GM18507 (cell line): Measurements from ENCODE around the gene CFLAR.
"Not testable (repeated sequence)": the region's sequence is repeated elsewhere in the genome, so short reads cannot be mapped to it uniquely, and the experiment has no call there.

Experiments used
- DNase-seq: peaks from one replicate; pipeline ENCODE4 v3.0.0; 2011; ENCODE audit warnings: low read depth; ENCODE audit not compliant: insufficient read length; ENCODE audit errors: extremely low spot score
- FAIRE-seq: peaks from 2 replicates; lab custom pipeline; 2011; peaks lifted over from hg19 to GRCh38; lab: Jason Lieb, UNC

The CFLAR gene

DNA sequence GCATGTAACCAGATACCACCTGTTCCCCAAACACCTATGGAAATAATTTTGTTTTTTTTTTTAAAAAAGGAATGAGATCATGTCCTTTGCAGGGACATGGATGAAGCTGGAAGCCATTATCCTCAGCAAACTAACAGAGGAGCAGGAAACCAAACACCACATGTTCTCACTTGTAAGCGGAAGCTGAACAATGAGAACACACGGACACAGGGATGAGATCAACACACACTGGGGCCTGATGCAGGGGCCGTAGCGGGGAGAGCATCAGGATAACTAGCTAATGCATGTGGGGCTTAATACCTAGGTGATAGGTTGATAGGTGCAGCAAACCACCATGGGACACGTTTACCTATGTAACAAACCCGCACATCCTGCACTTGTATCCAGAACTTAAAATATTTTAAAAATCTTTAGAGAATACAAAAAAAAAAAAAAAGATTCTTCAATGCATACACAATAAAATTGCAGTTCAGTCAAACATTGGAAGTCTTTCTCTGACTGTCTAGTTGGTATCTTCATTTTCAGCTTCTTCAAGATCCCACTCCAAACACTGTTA lies 55.4 kb downstream of the CFLAR start:
- no peak for DNase-seq

GRCh38 chr2:201172279-201172678 lies 56.3 kb downstream of the CFLAR start:
- DNase-seq: no peak
- FAIRE-seq: no peak

More for the DNA sequence above, 55.4 kb downstream of the CFLAR start:
- FAIRE-seq: no peak

DNA sequence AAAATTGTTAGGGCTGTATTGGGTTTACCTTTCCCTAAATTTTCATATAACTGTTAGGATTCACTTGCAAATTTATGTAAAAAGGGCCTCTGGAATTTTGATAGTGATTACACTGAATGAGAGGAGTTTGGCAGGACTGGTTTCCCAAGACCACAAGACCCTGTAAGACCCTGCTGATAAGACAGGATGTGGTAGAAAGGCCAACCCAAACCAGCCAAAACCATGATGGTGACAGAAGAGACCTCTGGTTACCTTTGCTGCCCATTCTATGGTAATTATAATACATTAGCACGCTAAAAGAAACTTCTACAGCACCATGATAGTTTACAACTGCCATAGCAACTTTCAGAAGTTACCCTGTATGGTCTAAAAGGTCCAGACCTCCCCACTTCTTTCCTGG lies 58.7 kb downstream of the CFLAR start:
- DNase-seq (no peak), FAIRE-seq (no peak)

- DNase-seq (no peak), FAIRE-seq (no peak)
Measured at GRCh38 chr2:201176081-201176481, 60.1 kb downstream of the CFLAR start.

GRCh38 chr2:201180010-201180409 lies 64.0 kb downstream of the CFLAR start:
- DNase-seq (no peak), FAIRE-seq (no peak)

DNA sequence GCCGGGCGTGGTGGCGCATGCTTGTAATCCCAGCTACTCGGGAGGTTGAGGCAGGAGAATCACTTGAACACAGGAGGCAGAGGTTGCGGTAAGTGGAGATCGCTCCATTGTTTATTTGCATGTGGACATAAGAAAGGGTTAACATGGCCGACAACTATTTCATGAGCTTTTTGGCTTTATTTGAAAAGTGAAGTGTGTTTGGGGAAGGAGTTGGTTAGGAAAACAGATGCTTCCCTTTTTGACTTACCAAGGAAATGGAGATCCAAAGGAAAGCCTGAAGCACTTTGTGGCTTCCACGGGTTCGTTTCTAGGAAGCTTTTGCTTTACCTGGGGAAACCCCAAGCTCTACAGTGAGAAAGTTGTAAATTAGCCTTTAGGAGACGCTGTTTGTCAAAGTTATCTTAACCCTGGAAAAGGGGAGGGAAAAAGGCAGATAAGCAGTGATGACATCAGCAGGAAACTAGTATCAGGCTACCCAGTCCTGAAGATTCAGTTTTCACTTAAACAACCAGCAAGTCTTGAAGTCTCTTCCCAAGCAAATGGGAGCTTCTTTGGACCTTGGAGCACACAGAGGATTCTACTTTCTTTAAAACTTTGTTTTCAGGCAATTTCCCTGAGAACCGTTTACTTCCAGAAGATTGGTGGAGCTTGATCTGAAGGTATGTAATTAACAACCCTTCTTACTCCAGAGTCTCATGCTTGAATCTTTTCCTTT lies 66.8 kb downstream of the CFLAR start, which contains the start of gene CASP10:
TSS of gene CASP10 (plus strand) at position 492 of the 715 bp plus-strand sequence. CDS start 2,637 bp downstream, outside the sequence.
- FAIRE-seq: peak; percentile 83
- peak; percentile 33 for DNase-seq

DNA sequence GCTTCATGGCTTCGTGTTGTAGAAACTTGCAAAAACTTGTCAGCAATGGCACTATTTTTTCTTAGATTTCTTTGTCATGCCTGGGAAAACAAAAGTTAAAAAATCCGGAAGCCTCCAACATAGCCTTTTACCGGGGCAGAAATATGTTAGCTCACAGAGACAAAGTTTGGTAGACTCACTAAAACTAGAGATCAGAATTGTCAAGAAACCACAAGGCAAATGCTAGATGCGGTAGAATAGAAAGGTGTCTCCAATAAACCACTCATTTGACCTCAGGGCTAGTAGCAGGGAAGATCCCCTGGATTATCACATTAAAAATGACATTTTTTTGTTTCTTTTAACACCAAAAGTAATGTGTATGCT lies 67.4 kb downstream of the CFLAR start:
- DNase-seq (no peak), FAIRE-seq (no peak)

DNA sequence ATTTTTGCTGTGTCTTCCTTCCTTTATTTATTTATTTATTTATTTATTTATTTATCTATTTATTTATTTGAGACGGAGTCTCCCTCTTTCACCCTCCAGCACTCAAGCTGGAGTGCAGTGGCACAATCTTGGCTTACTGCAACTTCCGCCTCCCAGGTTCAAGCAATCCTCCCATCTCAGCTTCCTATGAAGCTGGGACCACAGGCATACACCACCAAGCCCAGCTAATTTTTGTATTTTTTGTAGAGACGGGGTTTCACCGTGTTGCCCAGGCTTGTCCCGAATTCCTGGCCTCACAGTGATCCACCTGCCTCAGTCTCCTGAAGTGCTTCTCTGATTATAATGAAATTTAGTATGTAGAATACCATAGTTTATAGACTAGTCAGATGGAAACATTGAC lies 67.9 kb downstream of the CFLAR start:
- not testable (repeated sequence) for FAIRE-seq, DNase-seq

DNA sequence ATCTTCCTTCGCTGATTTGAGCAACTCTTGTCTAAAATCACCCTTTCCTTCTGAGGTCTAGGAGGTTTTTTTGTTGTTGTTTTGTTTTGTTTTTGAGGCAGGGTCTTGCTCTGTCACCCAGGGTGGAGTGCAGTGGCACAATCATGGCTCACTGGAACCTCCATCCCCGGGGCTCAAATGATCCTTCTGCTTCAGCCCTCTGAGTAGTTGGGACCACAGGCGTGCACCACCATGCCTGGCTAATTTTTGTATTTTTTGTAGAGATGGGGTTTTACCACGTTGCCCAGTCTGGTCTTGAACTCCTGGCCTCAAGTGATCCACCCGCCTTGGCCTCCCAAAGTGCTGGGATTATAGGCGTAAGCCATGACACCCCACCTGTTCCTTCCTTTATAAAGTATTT lies 68.3 kb downstream of the CFLAR start:
- DNase-seq, FAIRE-seq: not testable (repeated sequence)

DNA sequence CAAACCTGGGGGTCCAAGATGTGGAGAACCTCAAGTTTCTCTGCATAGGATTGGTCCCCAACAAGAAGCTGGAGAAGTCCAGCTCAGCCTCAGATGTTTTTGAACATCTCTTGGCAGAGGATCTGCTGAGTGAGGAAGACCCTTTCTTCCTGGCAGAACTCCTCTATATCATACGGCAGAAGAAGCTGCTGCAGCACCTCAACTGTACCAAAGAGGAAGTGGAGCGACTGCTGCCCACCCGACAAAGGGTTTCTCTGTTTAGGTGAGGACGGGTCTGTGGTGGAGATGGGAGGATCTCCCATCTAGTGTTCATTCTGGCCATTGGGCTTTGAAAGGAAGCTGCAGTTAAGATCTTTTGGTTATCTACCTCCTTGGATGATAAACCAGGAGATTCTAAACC lies 69.9 kb downstream of the CFLAR start:
- DNase-seq (no peak), FAIRE-seq (no peak)

DNA sequence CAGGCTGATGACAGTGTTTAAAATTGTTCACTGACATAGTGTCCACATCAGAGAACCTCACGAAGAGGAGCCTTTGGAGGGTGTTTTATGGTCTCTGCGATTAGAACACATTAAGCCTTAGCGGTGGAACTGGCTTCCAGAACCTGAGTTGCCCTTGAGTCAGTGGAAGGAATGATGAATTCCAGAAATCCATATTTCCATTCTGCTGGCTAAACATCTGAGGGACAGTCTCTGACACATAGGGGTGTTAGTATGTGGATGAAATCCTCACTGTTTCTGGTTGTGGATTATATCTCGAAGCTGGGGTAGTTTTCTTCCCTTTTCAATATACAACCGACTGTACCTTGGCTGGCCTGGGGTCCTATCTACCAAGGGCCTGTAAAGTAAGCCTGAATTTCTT lies 71.0 kb downstream of the CFLAR start:
- DNase-seq: no peak
- no peak for FAIRE-seq

GRCh38 chr2:201188449-201188848 lies 72.5 kb downstream of the CFLAR start:
- DNase-seq (no peak), FAIRE-seq (no peak)

DNA sequence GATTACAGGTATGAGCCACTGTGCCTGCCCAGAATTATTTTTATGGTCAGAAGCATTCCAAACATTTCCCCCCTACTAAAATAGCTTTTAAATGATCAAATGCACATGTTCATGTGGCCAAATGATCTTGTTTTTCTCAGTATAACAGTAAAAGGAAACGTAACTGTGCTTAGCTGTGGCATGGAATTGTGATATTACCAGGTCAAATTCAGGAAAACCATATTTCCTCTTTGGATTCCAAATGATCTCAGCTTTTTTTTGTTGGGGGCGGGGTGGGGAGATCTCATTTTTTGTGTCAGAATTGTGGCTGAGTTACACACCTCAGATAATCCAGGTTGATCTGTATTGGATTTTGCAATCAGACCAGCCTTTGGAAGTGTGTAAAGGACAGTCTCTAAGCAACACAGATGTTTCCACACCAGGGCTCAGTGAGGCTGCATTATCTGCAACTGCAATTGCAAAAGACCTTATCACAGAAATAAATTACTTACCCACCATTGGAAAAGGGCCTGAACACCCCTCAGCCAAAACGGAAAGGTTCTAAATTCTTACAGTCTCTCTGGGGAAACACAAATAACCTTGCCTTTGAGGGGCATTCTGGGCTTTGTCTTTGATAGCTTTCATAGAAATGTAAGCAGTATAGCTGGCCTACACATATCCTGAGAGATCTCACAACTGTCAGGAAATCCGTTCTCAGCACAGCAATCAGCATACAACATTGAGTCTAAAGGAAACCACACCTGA lies 75.3 kb downstream of the CFLAR start:
- FAIRE-seq (peak; percentile 44), DNase-seq (no peak)

DNA sequence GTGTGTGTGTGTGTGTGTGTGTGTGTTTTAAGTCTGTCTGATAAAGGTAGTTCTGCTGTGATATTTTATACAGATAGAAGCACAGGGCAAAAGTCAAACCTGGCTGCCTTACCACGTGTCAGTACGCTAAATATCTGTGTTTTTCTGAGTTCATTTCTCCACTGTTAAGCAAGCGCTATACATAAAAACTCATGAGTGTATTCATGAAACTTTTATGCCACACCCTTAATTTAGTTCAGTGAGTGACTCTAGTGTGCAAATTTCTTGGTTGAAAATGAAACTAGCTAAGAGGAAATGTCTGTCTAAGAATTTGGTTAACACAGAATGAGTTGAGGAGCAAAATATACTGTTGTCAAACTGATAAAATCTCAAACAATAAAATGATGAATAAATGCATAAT lies 78.1 kb downstream of the CFLAR start:
- DNase-seq (peak; percentile 33), FAIRE-seq (peak; percentile 91)

DNA sequence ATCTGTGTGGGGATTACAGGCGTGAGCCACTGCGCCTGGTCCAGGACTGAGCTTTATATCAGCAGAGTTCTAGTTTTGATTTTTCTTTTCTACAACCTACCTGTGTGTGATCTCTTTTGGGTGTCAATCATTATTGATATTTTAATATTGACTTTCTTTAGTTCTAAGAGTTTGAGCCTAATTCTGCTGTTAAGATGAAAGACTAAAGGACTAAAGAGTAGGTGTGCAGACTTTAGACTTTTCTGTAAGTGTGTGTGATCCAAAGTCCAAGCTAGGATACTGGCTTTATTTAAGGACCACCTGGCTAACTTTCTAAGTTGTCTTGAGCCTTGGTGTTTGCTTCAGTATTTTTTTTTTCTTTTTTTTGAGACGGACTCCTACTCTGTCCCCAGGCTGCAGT lies 79.4 kb downstream of the CFLAR start:
- FAIRE-seq: no peak
- no peak for DNase-seq

DNA sequence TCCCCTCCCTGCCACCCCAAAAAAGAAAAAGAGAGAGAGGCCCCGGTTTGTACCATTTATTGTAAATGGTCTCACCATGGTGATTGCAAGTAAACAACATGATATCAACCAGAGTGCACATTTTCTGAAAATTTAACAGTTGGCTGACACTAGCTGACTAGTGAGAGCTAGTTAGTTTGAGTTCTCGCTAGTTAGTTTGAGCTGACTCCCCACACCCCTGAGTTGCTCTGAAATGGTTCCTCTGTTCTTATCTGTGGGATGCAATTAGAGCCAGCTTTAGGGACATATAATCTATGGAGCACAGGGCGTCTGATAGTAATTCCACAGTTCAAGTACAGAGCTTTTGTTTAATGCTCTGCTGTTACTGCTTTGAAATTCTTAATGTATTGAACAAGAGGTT lies 80.0 kb downstream of the CFLAR start:
- no peak for FAIRE-seq
- no peak for DNase-seq

DNA sequence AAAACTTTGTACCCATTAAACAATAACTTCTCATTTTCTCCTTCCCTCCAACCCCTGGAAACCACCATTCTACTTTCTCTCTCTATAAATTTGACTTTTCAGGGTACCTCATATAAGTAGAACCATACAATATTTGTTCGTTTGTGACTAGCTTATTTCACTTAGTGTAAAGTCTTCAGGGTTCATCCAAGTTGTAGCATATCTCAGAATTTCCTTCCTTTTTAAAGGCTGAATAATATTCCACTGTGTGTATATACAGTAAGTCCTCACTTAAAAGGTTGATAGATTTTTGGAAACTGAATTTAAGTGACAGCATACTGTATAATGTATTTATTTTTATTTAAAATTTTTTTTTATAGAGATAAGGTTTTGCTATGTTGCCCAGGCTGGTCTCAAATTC lies 80.8 kb downstream of the CFLAR start:
- DNase-seq (no peak), FAIRE-seq (no peak)

GRCh38 chr2:201197781-201198180 lies 81.8 kb downstream of the CFLAR start:
- FAIRE-seq: no peak

GRCh38 chr2:201199847-201200246 lies 83.9 kb downstream of the CFLAR start:
- FAIRE-seq: no peak
- DNase-seq: no peak

More at GRCh38 chr2:201197781-201198180, 81.8 kb downstream of the CFLAR start:
- DNase-seq: no peak

DNA sequence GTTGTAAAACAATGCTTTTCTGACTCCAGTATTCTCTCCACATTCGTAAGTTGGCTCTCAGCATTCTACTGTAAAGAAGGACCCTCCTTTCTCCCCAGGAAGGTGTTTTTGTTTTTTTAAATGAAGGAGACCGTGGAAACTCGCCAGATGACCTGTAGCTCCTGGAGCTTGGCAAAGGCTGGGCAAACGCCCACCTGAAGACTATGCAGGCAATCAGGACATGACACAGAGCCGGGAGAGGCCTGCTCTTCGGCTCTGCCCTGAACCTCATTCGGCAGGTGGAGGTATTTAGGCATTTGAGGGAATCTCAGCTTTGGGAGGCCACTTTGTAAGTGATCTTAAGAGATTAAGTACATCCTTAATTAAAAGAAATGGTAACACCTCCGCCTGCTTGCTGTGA lies 84.4 kb downstream of the CFLAR start:
- no peak for DNase-seq
- no peak for FAIRE-seq

DNA sequence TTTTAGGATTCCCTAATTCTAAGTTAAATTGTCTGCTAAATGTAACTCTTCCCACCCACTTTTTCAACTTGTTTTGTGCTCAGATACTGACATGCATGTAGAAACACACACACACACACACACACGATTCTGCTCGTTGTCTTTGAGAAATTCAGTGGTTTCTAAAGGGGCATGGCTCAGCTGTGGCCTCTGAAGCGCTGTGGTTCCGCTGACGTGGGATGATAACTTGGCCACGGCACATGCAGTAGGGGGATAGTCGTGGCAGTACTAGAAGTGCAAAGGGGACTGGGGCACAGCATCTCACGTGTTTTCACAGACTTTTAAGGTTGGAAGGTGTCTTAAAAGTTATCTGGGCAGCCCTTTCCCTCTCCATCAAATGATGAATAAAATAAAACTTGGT lies 85.4 kb downstream of the CFLAR start:
- DNase-seq: no peak
- no peak for FAIRE-seq
